Adipocyte (in vitro differentiated cells): ENCODE measurements around the gene FAM47E.
A peak's percentile ranks its signal among the peaks of the same experiment; 100 is the strongest.

ENCODE experiments used
- DNase-seq: peaks from one replicate; pipeline ENCODE4 v3.0.0-alpha.2; 2015; ENCODE audit warnings: low read depth
- H3K27me3 ChIP-seq: replicated peaks from 2 replicates; pipeline ENCODE4 v1.7.0; 2013; ENCODE audit warnings: mild to moderate bottlenecking, low read length, moderate library complexity; ENCODE audit not compliant: control insufficient read depth, insufficient read depth
- H3K36me3 ChIP-seq: 2 replicates; pipeline ENCODE4 v1.7.0; 2013; ENCODE audit warnings: low read length, mild to moderate bottlenecking, moderate library complexity; ENCODE audit not compliant: control insufficient read depth, insufficient read depth, severe bottlenecking
- H3K4me1 ChIP-seq: 2 replicates; pipeline ENCODE4 v1.7.0; 2013; ENCODE audit warnings: mild to moderate bottlenecking, low read length, moderate library complexity; ENCODE audit not compliant: control insufficient read depth, insufficient read depth
- H3K4me3 ChIP-seq: 2 replicates; pipeline ENCODE4 v1.7.0; 2013; ENCODE audit warnings: mild to moderate bottlenecking, low read length, moderate library complexity
- H3K9ac ChIP-seq: 2 replicates; pipeline ENCODE4 v1.7.0; 2013; ENCODE audit warnings: mild to moderate bottlenecking, low read length, moderate library complexity
- H3K9me3 ChIP-seq: 2 replicates; pipeline ENCODE4 v1.7.0; 2013; ENCODE audit warnings: mild to moderate bottlenecking, low read length, moderate library complexity; ENCODE audit not compliant: control insufficient read depth

The FAM47E gene

GRCh38 chr4:76250962-76251361 lies 559 bp upstream of the FAM47E start:
- Histone ChIP-seq H3K4me1 (peaks cover 9% of the 10 kb centered on the region), H3K9ac (peak overlapping the region; percentile 75), H3K27me3 (peaks cover 43% of the 10 kb centered on the region), H3K36me3 (no peaks in the 10 kb centered on the region), H3K9me3 (no peaks in the 10 kb centered on the region), H3K4me3 (peak overlapping the region; percentile 83)
- DNase-seq = no peak

- H3K27me3 ChIP-seq = peaks cover 52% of the 10 kb centered on the region
- H3K9ac ChIP-seq = peak overlapping the region; percentile 75
- H3K4me3 ChIP-seq = peak overlapping the region; percentile 83
- no peaks in the 10 kb centered on the region for H3K36me3 ChIP-seq
- H3K9me3 ChIP-seq = no peaks in the 10 kb centered on the region
- DNase-seq = no peak
- H3K4me1 ChIP-seq = peaks cover 9% of the 10 kb centered on the region
Measured at GRCh38 chr4:76252271-76252653, 741 bp downstream of the FAM47E start.

DNA sequence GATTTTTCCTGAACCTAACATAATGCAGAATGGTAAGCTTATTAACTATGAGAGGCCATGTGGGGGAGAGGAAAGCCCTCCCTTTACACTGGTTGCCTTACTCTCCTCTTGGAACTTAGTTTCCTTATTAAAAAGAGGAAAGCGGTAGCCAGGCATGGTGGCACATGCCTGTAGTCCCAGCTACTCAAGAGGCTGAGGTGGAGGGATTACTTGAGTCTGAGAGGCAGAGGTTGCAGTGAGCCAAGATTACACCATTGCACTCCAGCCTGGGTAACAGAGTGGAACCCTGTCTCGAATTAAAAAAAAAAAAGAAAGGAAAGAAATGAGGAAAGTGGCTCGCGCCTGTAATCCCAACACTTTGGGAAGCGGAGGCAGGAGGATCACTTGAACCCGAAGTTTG lies 2.0 kb downstream of the FAM47E start:
- H3K9me3 ChIP-seq = no peaks in the 10 kb centered on the region
- H3K4me3 ChIP-seq = no peak overlapping the region
- no peak overlapping the region for H3K9ac ChIP-seq
- H3K36me3 ChIP-seq = no peaks in the 10 kb centered on the region
- H3K4me1 ChIP-seq = peaks cover 9% of the 10 kb centered on the region
- H3K27me3 ChIP-seq = peaks cover 56% of the 10 kb centered on the region
- DNase-seq = no peak

DNA sequence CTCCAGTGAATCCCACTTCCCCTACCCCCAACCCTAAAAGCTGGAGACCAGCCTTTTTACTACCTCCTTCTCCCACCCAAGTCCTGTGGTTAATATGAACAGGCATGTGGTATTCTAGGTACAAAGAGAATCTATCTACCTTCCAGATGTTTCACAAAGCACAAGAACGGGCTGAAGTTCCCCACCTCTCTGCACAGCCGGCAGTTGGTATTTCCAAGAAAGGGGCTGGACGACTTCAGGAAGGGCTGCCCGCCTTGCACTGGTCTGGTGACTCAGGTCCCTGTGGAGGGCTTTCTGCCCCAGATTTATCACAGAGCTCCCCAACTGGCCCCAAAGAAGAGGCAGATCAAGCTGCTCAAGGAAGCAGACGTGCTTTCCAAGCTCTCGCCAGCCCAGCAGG lies 4.5 kb downstream of the FAM47E start:
- no peak overlapping the region for H3K9ac ChIP-seq
- no peak for DNase-seq
- H3K27me3 ChIP-seq = peaks cover 39% of the 10 kb centered on the region
- no peak overlapping the region for H3K4me3 ChIP-seq
- no peaks in the 10 kb centered on the region for H3K36me3 ChIP-seq
- peaks cover 8% of the 10 kb centered on the region for H3K4me1 ChIP-seq
- H3K9me3 ChIP-seq = no peaks in the 10 kb centered on the region

GRCh38 chr4:76256968-76257367 lies 5.4 kb downstream of the FAM47E start:
- Histone ChIP-seq H3K9ac (no peak overlapping the region), H3K4me3 (no peak overlapping the region), H3K27me3 (peaks cover 36% of the 10 kb centered on the region), H3K9me3 (no peaks in the 10 kb centered on the region), H3K4me1 (peaks cover 2% of the 10 kb centered on the region), H3K36me3 (no peaks in the 10 kb centered on the region)
- DNase-seq = no peak

GRCh38 chr4:76257824-76258223 lies 6.3 kb downstream of the FAM47E start:
- Histone ChIP-seq H3K27me3 (peaks cover 27% of the 10 kb centered on the region), H3K4me3 (no peak overlapping the region), H3K9ac (no peak overlapping the region), H3K36me3 (no peaks in the 10 kb centered on the region), H3K4me1 (no peaks in the 10 kb centered on the region), H3K9me3 (no peaks in the 10 kb centered on the region)
- DNase-seq = no peak

- Histone ChIP-seq H3K9ac (no peak overlapping the region), H3K36me3 (peaks cover 8% of the 10 kb centered on the region), H3K9me3 (no peaks in the 10 kb centered on the region), H3K4me1 (no peaks in the 10 kb centered on the region), H3K27me3 (peaks cover 12% of the 10 kb centered on the region), H3K4me3 (no peak overlapping the region)
- DNase-seq = no peak
Measured at GRCh38 chr4:76260571-76260970, 9.1 kb downstream of the FAM47E start.

GRCh38 chr4:76265631-76266218 lies 14.2 kb downstream of the FAM47E start:
- peaks cover 8% of the 10 kb centered on the region for H3K36me3 ChIP-seq
- H3K4me1 ChIP-seq = no peaks in the 10 kb centered on the region
- no peak overlapping the region for H3K9ac ChIP-seq
- no peak overlapping the region for H3K4me3 ChIP-seq
- no peak for DNase-seq
- H3K9me3 ChIP-seq = peaks cover 4% of the 10 kb centered on the region
- no peaks in the 10 kb centered on the region for H3K27me3 ChIP-seq

- Histone ChIP-seq H3K4me1 (no peaks in the 10 kb centered on the region), H3K9ac (no peak overlapping the region), H3K9me3 (peaks cover 4% of the 10 kb centered on the region), H3K27me3 (no peaks in the 10 kb centered on the region), H3K36me3 (peaks cover 8% of the 10 kb centered on the region), H3K4me3 (no peak overlapping the region)
- no peak for DNase-seq
Measured at GRCh38 chr4:76266627-76267026, 15.1 kb downstream of the FAM47E start.

DNA sequence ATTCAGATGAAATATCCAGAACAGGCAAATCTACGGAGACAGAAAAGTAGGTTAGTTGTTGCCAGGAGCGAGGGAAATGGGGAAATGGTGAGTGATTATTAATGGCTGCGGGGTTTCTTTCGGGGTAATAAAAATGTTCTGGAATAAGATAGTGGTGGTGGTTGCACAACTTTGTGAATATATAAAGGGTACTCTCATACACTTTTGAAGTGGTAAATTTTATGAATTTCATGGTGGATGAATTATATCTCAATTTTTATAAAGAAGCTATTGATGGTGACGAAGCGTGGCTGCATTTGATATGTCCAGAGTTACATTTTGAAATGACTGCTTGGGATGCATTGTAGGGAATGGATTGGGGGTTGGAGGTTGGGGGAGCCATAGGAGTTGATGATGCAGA lies 16.3 kb downstream of the FAM47E start:
- H3K9ac ChIP-seq = no peak overlapping the region
- peaks cover 8% of the 10 kb centered on the region for H3K36me3 ChIP-seq
- H3K27me3 ChIP-seq = no peaks in the 10 kb centered on the region
- peaks cover 5% of the 10 kb centered on the region for H3K4me1 ChIP-seq
- peaks cover 4% of the 10 kb centered on the region for H3K9me3 ChIP-seq
- H3K4me3 ChIP-seq = no peak overlapping the region
- DNase-seq = no peak

GRCh38 chr4:76270244-76271175 lies 19.0 kb downstream of the FAM47E start:
- no peaks in the 10 kb centered on the region for H3K27me3 ChIP-seq
- no peak for DNase-seq
- no peak overlapping the region for H3K4me3 ChIP-seq
- peaks cover 4% of the 10 kb centered on the region for H3K9me3 ChIP-seq
- no peaks in the 10 kb centered on the region for H3K36me3 ChIP-seq
- no peak overlapping the region for H3K9ac ChIP-seq
- H3K4me1 ChIP-seq = peaks cover 22% of the 10 kb centered on the region
